Fibroblast of skin of abdomen (primary cell): Measurements from ENCODE around the gene BHLHA15.
"Not testable (repeated sequence)": the region's sequence is repeated elsewhere in the genome, so short reads cannot be mapped to it uniquely, and the experiment has no call there.

Experiments
- DNase-seq: peaks from one replicate; pipeline ENCODE4 v3.0.0-alpha.2; 2013

Gene BHLHA15

GRCh38 chr7:98210513-98211220 lies 572 bp upstream of the BHLHA15 start:
- no peak for DNase-seq

- no peak for DNase-seq
These were observed 665 bp downstream of the BHLHA15 start for GRCh38 chr7:98211676-98212531.

GRCh38 chr7:98212532-98213041 lies 1.3 kb downstream of the BHLHA15 start:
- DNase-seq = no peak

- DNase-seq = no peak
These were observed 2.2 kb downstream of the BHLHA15 start for GRCh38 chr7:98213296-98213887.

- no peak for DNase-seq
These were observed 2.9 kb downstream of the BHLHA15 start for GRCh38 chr7:98213888-98214810.

- no peak for DNase-seq
These were observed 3.6 kb downstream of the BHLHA15 start for GRCh38 chr7:98214811-98215321.

- no peak for DNase-seq
These were observed 4.6 kb downstream of the BHLHA15 start for GRCh38 chr7:98215561-98216495.

GRCh38 chr7:98216941-98217622 lies 5.8 kb downstream of the BHLHA15 start:
- DNase-seq = no peak

- DNase-seq = no peak
These were observed 6.7 kb downstream of the BHLHA15 start for GRCh38 chr7:98217623-98218582.

- not testable (repeated sequence) for DNase-seq
These were observed 8.1 kb downstream of the BHLHA15 start for GRCh38 chr7:98219382-98219781.

GRCh38 chr7:98221611-98222532 lies 10.6 kb downstream of the BHLHA15 start:
- DNase-seq = no peak

GRCh38 chr7:98222533-98223195 lies 11.4 kb downstream of the BHLHA15 start:
- DNase-seq = no peak

GRCh38 chr7:98223351-98223897 lies 12.2 kb downstream of the BHLHA15 start:
- no peak for DNase-seq

GRCh38 chr7:98223898-98224700 lies 12.9 kb downstream of the BHLHA15 start:
- no peak for DNase-seq

GRCh38 chr7:98224701-98225181 lies 13.5 kb downstream of the BHLHA15 start:
- no peak for DNase-seq
